Tibial nerve (tissue), 4 donors: Measurements from ENCODE around the gene SHB.

Experiments
- CTCF ChIP-seq, 5 experiments: fragments of 200-600 bp in 3 of 5; fragments of 450-650 bp in 2 of 5; sonication (generic) in 3 of 5; IDR thresholded peaks; one replicate each; pipeline ENCODE4 v1.5.1; 2016 to 2019; ENCODE audit warnings: antibody characterized with exemption in 5 of 5, mild to moderate bottlenecking in 3 of 5, moderate library complexity in 2 of 5
- EP300 ChIP-seq, 2 donors: sonication (generic); formaldehyde crosslinking; IDR thresholded peaks; one replicate each; pipeline ENCODE4 v1.6.1; 2017; ENCODE audit warnings: antibody characterized with exemption in 2 of 2, mild to moderate bottlenecking in 1 of 2
- POLR2A ChIP-seq, 2 donors: fragments of 450-650 bp; IDR thresholded peaks; one replicate each; pipeline ENCODE4 v1.6.1; 2017; ENCODE audit warnings: antibody characterized with exemption in 2 of 2, mild to moderate bottlenecking in 2 of 2, moderate library complexity in 2 of 2

GRCh38 chr9:37916471-37917312 lies 152.3 kb downstream of the SHB start:
- no peak for TF ChIP-seq CTCF (IDR thresholded peaks at IDR 0.05)
- TF ChIP-seq POLR2A (IDR thresholded peaks at IDR 0.05), result no peak
- TF ChIP-seq EP300 (IDR thresholded peaks at IDR 0.05), result peak in 1 of 2 donors; percentile 4
